Adrenal gland (tissue), 5 donors: ENCODE measurements around the gene YWHAQ.

Source experiments
- CTCF ChIP-seq, 6 experiments: fragments of 450-650 bp in 4 of 6; fragments of 200-600 bp in 2 of 6; sonication (generic) in 1 of 6; IDR thresholded peaks; 1 replicate in 5 of 6; 2 replicates in 1 of 6; pipeline versions ENCODE4 v1.5.1 to v1.8.0; 2016 to 2021; ENCODE audit warnings: antibody characterized with exemption in 6 of 6, mild to moderate bottlenecking in 2 of 6, moderate library complexity in 1 of 6
- POLR2A ChIP-seq, 2 donors: fragments of 450-650 bp; IDR thresholded peaks; one replicate each; pipeline ENCODE4 v1.6.1; 2017; ENCODE audit warnings: antibody characterized with exemption in 2 of 2, mild to moderate bottlenecking in 2 of 2, moderate library complexity in 1 of 2
- donor health status: DM: no; HTN: no; CAD: no.

- TF ChIP-seq POLR2A (IDR thresholded peaks at IDR 0.05) (no peak), CTCF (IDR thresholded peaks at IDR 0.05) (no peak)
These were observed 10.8 kb upstream of the YWHAQ start for GRCh38 chr2:9641641-9642040.
